ENCODE results near the gene DPM1. TPM values are rescaled to one million over a fixed set of nuclear protein-coding genes. Genes with fewer than 3 reads are reported as not detected.

DPM1 gene
- total and polyA plus RNA-seq, 2 donors from 2014 or later, result 32.4 to 53.2 TPM

- H3K9ac ChIP-seq (ENCODE audit: low read length in 3 of 3), result no peak overlapping the region
- no peaks in the 10 kb centered on the region for H3K9me3 ChIP-seq (ENCODE audit: control insufficient read depth in 2 of 3, insufficient read depth in 1 of 3, low read length in 3 of 3)
- no peak overlapping the region for H3K4me3 ChIP-seq (ENCODE audit: low read length in 3 of 3)
- DNase-seq (no peak), FAIRE-seq (no peak)
- intact Hi-C loops (cut with DNase I), result no loop called here
- no peaks in the 10 kb centered on the region for H3K4me1 ChIP-seq (ENCODE audit: control insufficient read depth in 2 of 3, insufficient read depth in 2 of 3, low read depth in 1 of 3, low read length in 3 of 3)
- no peak overlapping the region for H3K27ac ChIP-seq (ENCODE audit: low read depth in 2 of 2, low read length in 2 of 2)
- no peak for TF ChIP-seq CTCF (IDR thresholded peaks at IDR 0.05; ENCODE audit: borderline replicate concordance, extremely low read depth, insufficient read depth)
- H3K36me3 ChIP-seq (ENCODE audit: control insufficient read depth in 2 of 3, insufficient read depth in 3 of 3, low read length in 3 of 3), result no peaks in the 10 kb centered on the region
- H3K27me3 ChIP-seq (ENCODE audit: control insufficient read depth, insufficient read depth, low read length), result no peaks in the 10 kb centered on the region
Measured at GRCh38 chr20:50969435-50969834, 11.1 kb upstream of the DPM1 start.

GRCh38 chr20:50968289-50968688 is 10.0 kb upstream of the DPM1 start:
- FAIRE-seq (no peak), DNase-seq (no peak)
- intact Hi-C loops (cut with DNase I), result no loop called here
- Histone ChIP-seq H3K27ac (ENCODE audit: low read depth in 2 of 2, low read length in 2 of 2) (no peak overlapping the region), H3K9ac (ENCODE audit: low read length in 3 of 3) (no peak overlapping the region), H3K27me3 (ENCODE audit: control insufficient read depth, insufficient read depth, low read length) (no peaks in the 10 kb centered on the region), H3K36me3 (ENCODE audit: control insufficient read depth in 2 of 3, insufficient read depth in 3 of 3, low read length in 3 of 3) (no peaks in the 10 kb centered on the region), H3K4me3 (ENCODE audit: low read length in 3 of 3) (no peak overlapping the region), H3K4me1 (ENCODE audit: control insufficient read depth in 2 of 3, insufficient read depth in 2 of 3, low read depth in 1 of 3, low read length in 3 of 3) (no peaks in the 10 kb centered on the region), H3K9me3 (ENCODE audit: control insufficient read depth in 2 of 3, insufficient read depth in 1 of 3, low read length in 3 of 3) (no peaks in the 10 kb centered on the region)
- no peak for TF ChIP-seq CTCF (IDR thresholded peaks at IDR 0.05; ENCODE audit: borderline replicate concordance, extremely low read depth, insufficient read depth)

- no peaks in the 10 kb centered on the region for H3K9me3 ChIP-seq (ENCODE audit: control insufficient read depth in 2 of 3, insufficient read depth in 1 of 3, low read length in 3 of 3)
- peak in 4 of 5 donors; percentile 73 to 93 (median 86) for DNase-seq
- peak overlapping the region in 1 of 3 donors; percentile 26 for H3K4me3 ChIP-seq (ENCODE audit: low read length in 3 of 3)
- H3K36me3 ChIP-seq (ENCODE audit: control insufficient read depth in 2 of 3, insufficient read depth in 3 of 3, low read length in 3 of 3), result no peaks in the 10 kb centered on the region
- no peaks in the 10 kb centered on the region for H3K27me3 ChIP-seq (ENCODE audit: control insufficient read depth, insufficient read depth, low read length)
- FAIRE-seq, result no peak
- no peak overlapping the region for H3K27ac ChIP-seq (ENCODE audit: low read depth in 2 of 2, low read length in 2 of 2)
- intact Hi-C loops (cut with DNase I), result no loop called here
- TF ChIP-seq CTCF (IDR thresholded peaks at IDR 0.05; ENCODE audit: borderline replicate concordance, extremely low read depth, insufficient read depth), result no peak
- no peak overlapping the region for H3K9ac ChIP-seq (ENCODE audit: low read length in 3 of 3)
- no peaks in the 10 kb centered on the region for H3K4me1 ChIP-seq (ENCODE audit: control insufficient read depth in 2 of 3, insufficient read depth in 2 of 3, low read depth in 1 of 3, low read length in 3 of 3)
Measured at GRCh38 chr20:50967586-50967985, 9.3 kb upstream of the DPM1 start.

- TF ChIP-seq CTCF (IDR thresholded peaks at IDR 0.05; ENCODE audit: borderline replicate concordance, extremely low read depth, insufficient read depth), result no peak
- H3K27me3 ChIP-seq (ENCODE audit: control insufficient read depth, insufficient read depth, low read length), result no peaks in the 10 kb centered on the region
- no peak overlapping the region for H3K27ac ChIP-seq (ENCODE audit: low read depth in 2 of 2, low read length in 2 of 2)
- peak overlapping the region; percentile 99 for H3K4me3 ChIP-seq (ENCODE audit: low read length in 3 of 3)
- DNase-seq (no peak), FAIRE-seq (no peak)
- H3K36me3 ChIP-seq (ENCODE audit: control insufficient read depth in 2 of 3, insufficient read depth in 3 of 3, low read length in 3 of 3), result peaks cover 0 to 5% (median 3%) of the 10 kb centered on the region in 3 donors
- no peaks in the 10 kb centered on the region for H3K9me3 ChIP-seq (ENCODE audit: control insufficient read depth in 2 of 3, insufficient read depth in 1 of 3, low read length in 3 of 3)
- intact Hi-C loops (cut with DNase I), result no loop called here
- H3K9ac ChIP-seq (ENCODE audit: low read length in 3 of 3), result peak overlapping the region in 2 of 3 donors; percentile 98
- peaks cover 0 to 18% (median 12%) of the 10 kb centered on the region in 3 donors for H3K4me1 ChIP-seq (ENCODE audit: control insufficient read depth in 2 of 3, insufficient read depth in 2 of 3, low read depth in 1 of 3, low read length in 3 of 3)
Measured at GRCh38 chr20:50959543-50960126, 1.3 kb upstream of the DPM1 start.

All from kidney (tissue), 14 donors.